GM12878 (cell line): ENCODE data around the gene RTN4. TPM values are rescaled to one million over a fixed set of nuclear protein-coding genes. Genes with fewer than 3 reads are reported as not detected.

Experiments used
- ATAC-seq: fragments of 200-7000 bp; cut with Tn5 transposase; 3 replicates; pipeline ENCODE4 v1.9.1; 2020; ENCODE audit warnings: mild to moderate bottlenecking, moderate library complexity
- BruUV-seq: library from RNA; stranded (reverse); fragments of 400-500 nt; replicated peaks from 2 replicates; lab custom pipeline; 2021; lab: Mats Ljungman, UMichigan
- CTCF ChIA-PET: fragments of 300-600 bp; sonication (Branson Sonifier 250); formaldehyde crosslinking; extraction: SDS; loops from one replicate; lab custom pipeline; 2021; ENCODE audit warnings: inconsistent platforms; lab: Yijun Ruan, JAX
- POLR2A ChIA-PET: fragments of 350-600 bp; formaldehyde crosslinking; extraction: SDS; loops from one replicate; lab custom pipeline; 2021; ENCODE audit warnings: inconsistent platforms; lab: Charles Lee
- RAD21 ChIA-PET: fragments of 300-600 bp; sonication (Branson Sonifier 250); formaldehyde crosslinking; loops from one replicate; lab custom pipeline; 2023; ENCODE audit warnings: antibody characterized with exemption; ENCODE audit not compliant: unreplicated experiment; lab: Charles Lee
- SMC1A ChIA-PET: fragments of 300-600 bp; sonication (Branson Sonifier 250); formaldehyde crosslinking; loops from one replicate; lab custom pipeline; 2023; ENCODE audit not compliant: unreplicated experiment, uncharacterized antibody; lab: Charles Lee
- DNase-seq: peaks from one replicate; pipeline ENCODE4 v3.0.0-alpha.2; 2011; ENCODE audit warnings: low read depth, low spot score
- FAIRE-seq: peaks from 3 replicates; lab custom pipeline; 2011; peaks lifted over from hg19 to GRCh38; lab: Jason Lieb, UNC
- H2AFZ ChIP-seq: 2 replicates; pipeline ENCODE4 v1.6.0; 2011; ENCODE audit warnings: low read depth, low read length, control low read depth; ENCODE audit not compliant: control insufficient read depth
- H3K27ac ChIP-seq: 2 replicates; pipeline ENCODE4 v1.5.1; 2011; ENCODE audit warnings: control low read depth; ENCODE audit not compliant: control insufficient read depth, insufficient read depth
- H3K27me3 ChIP-seq, 2 experiments: replicated peaks in 1 of 2; 2 replicates each; pipeline versions ENCODE4 v1.6.0 to v1.6.1; 2011; ENCODE audit warnings: low read length in 1 of 2; ENCODE audit not compliant: control insufficient read depth in 2 of 2, insufficient read depth in 2 of 2
- H3K36me3 ChIP-seq, 2 experiments: 2 replicates each; pipeline ENCODE4 v1.5.1; 2011; ENCODE audit warnings: low read length in 1 of 2; ENCODE audit not compliant: control insufficient read depth in 2 of 2, insufficient read depth in 2 of 2
- H3K4me1 ChIP-seq: 2 replicates; pipeline ENCODE4 v1.6.1; 2011; ENCODE audit warnings: mild to moderate bottlenecking, low read length, moderate library complexity, mixed read lengths; ENCODE audit not compliant: control insufficient read depth, insufficient read depth
- H3K4me2 ChIP-seq: 2 replicates; pipeline ENCODE4 v1.6.0; 2011; ENCODE audit warnings: control low read depth; ENCODE audit not compliant: control insufficient read depth, insufficient read depth
- H3K4me3 ChIP-seq: fragments of 200-600 bp; sonication (generic); 2 replicates; pipeline ENCODE4 v1.5.1; 2016
- H3K79me2 ChIP-seq: 2 replicates; pipeline ENCODE4 v1.6.0; 2011; ENCODE audit warnings: low read length; ENCODE audit not compliant: control insufficient read depth, insufficient read depth
- H3K9ac ChIP-seq: 2 replicates; pipeline ENCODE4 v1.8.0; 2011; ENCODE audit warnings: low read length, control low read depth, mixed read lengths; ENCODE audit not compliant: control insufficient read depth, insufficient read depth
- H3K9me3 ChIP-seq: replicated peaks from 3 replicates; pipeline ENCODE4 v1.5.1; 2011; ENCODE audit warnings: mild to moderate bottlenecking, low read length; ENCODE audit not compliant: control insufficient read depth, insufficient read depth
- H4K20me1 ChIP-seq: 2 replicates; pipeline ENCODE4 v1.6.0; 2011; ENCODE audit not compliant: control insufficient read depth, insufficient read depth
- HDAC2 ChIP-seq: fragments of 200-600 bp; sonication (generic); IDR thresholded peaks from 2 replicates; pipeline ENCODE4 v1.6.1; 2017
- TCF7 ChIP-seq: IDR thresholded peaks from 2 replicates; pipeline ENCODE4 v1.6.1; 2014; ENCODE audit warnings: antibody characterized with exemption, borderline replicate concordance
- WGBS: methylation state at CpG from one replicate; pipeline ENCODE4 v1.1.6; 2016; ENCODE audit warnings: low lambda C conversion rate; ENCODE audit not compliant: insufficient replicate concordance, insufficient coverage; ENCODE audit errors: missing lambda C conversion rate; 5-methylcytosine and 5-hydroxymethylcytosine counted together
- in situ Hi-C: fragments of 300-500 bp; cut with MboI; formaldehyde crosslinking; loops from 9 replicates; pipeline ENCODE4 v1.14.3; 2018; ENCODE audit warnings: mixed read lengths
- intact Hi-C: fragments of 100-400 bp; cut with micrococcal nuclease; formaldehyde crosslinking; loops from one replicate; pipeline ENCODE4 v1.14.2; 2022; ENCODE audit not compliant: unreplicated experiment
- polyA plus RNA-seq, 11 experiments: library from polyadenylated mRNA; depleted of rRNA in 4 of 11; unstranded in 6 of 11; stranded (reverse) in 5 of 11; fragments of >200 nt; fragmentation: Nextera tagmentation in 4 of 11; fragmentation: Illumina TruSeq in 1 of 11; extraction: Ambion mirVana in 4 of 11; extraction: Trizol in 1 of 11; gene quantifications; 1 replicate in 1 of 11; 2 replicates in 10 of 11; pipeline versions ENCODE4 v1.2.1 to v1.2.3, GENCODE V29; 2011 to 2016; ENCODE audit warnings: inconsistent platforms in 2 of 11, missing spikeins in 2 of 11, low read depth in 1 of 11
- total RNA-seq, 4 experiments: library from RNA; depleted of rRNA in 3 of 4; stranded (reverse); fragments of >200 nt in 3 of 4; fragmentation: Illumina TruSeq in 1 of 4; extraction: Trizol in 1 of 4; gene quantifications; 2 replicates each; pipeline versions ENCODE4 v1.2.1 to v1.2.3, GENCODE V29; 2013 to 2021
- TF ChIP-seq, protein P1 (sequence below): fragments of 450-650 bp; IDR thresholded peaks from 2 replicates; pipeline ENCODE4 v1.6.1; 2017; ENCODE audit warnings: mild to moderate bottlenecking, moderate library complexity
- TF ChIP-seq, protein P2 (sequence below): IDR thresholded peaks from 2 replicates; pipeline ENCODE4 v1.6.1; 2011; ENCODE audit warnings: low read depth, mild to moderate bottlenecking, low read length, moderate library complexity, borderline replicate concordance; ENCODE audit errors: extremely low read depth

RTN4 gene
- total and polyA plus RNA-seq, 10 of the 15 experiments (the other 5 are each of a cell fraction or from before 2014, with no cell fraction given): 56.0 to 133 (median 83.3) TPM

GRCh38 chr2:54967269-54967668 is 83.0 kb downstream of the RTN4 start (continued):
- TF ChIP-seq, protein P1, sequence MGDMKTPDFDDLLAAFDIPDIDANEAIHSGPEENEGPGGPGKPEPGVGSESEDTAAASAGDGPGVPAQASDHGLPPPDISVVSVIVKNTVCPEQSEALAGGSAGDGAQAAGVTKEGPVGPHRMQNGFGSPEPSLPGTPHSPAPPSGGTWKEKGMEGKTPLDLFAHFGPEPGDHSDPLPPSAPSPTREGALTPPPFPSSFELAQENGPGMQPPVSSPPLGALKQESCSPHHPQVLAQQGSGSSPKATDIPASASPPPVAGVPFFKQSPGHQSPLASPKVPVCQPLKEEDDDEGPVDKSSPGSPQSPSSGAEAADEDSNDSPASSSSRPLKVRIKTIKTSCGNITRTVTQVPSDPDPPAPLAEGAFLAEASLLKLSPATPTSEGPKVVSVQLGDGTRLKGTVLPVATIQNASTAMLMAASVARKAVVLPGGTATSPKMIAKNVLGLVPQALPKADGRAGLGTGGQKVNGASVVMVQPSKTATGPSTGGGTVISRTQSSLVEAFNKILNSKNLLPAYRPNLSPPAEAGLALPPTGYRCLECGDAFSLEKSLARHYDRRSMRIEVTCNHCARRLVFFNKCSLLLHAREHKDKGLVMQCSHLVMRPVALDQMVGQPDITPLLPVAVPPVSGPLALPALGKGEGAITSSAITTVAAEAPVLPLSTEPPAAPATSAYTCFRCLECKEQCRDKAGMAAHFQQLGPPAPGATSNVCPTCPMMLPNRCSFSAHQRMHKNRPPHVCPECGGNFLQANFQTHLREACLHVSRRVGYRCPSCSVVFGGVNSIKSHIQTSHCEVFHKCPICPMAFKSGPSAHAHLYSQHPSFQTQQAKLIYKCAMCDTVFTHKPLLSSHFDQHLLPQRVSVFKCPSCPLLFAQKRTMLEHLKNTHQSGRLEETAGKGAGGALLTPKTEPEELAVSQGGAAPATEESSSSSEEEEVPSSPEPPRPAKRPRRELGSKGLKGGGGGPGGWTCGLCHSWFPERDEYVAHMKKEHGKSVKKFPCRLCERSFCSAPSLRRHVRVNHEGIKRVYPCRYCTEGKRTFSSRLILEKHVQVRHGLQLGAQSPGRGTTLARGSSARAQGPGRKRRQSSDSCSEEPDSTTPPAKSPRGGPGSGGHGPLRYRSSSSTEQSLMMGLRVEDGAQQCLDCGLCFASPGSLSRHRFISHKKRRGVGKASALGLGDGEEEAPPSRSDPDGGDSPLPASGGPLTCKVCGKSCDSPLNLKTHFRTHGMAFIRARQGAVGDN: no peak
- TF ChIP-seq, protein P2, sequence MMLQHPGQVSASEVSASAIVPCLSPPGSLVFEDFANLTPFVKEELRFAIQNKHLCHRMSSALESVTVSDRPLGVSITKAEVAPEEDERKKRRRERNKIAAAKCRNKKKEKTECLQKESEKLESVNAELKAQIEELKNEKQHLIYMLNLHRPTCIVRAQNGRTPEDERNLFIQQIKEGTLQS: no peak

DNA sequence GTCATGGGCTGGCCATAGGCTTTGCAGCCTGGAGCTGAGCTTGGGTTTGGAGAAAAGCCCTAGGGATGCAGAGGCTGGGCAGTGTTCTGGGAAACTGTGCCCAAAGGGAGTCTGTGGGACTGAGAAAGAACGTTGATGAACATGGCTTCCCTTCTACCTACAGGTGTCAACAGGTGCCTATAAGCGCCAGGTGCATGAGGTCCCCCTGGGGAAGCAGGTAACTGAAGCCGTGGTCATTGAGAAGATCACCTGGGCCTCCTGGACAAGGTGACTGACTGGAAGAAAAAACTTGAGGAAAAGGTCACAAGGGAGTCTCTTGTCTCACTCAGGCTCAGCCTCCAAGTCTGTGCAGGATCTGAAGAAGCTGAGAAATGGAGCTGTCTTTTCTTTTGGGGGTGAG is 83.4 kb downstream of the RTN4 start:
- RAD21 ChIA-PET: interaction anchor here (0.5 kb wide), 1 partner anchor 28 kb away, joined by 3 read pairs; no protein-coding TSS in a partner anchor
- Histone ChIP-seq H3K4me3 (no peak overlapping the region), H3K36me3 (peaks cover 1 to 8% of the 10 kb centered on the region in 2 experiments; a peak in 3 of 4 replicates), H3K27ac (no peak overlapping the region), H3K9me3 (no peaks in the 10 kb centered on the region), H3K27me3 (no peaks in the 10 kb centered on the region), H3K79me2 (no peaks in the 10 kb centered on the region), H3K9ac (no peak overlapping the region), H3K4me2 (no peak overlapping the region), H3K4me1 (no peaks in the 10 kb centered on the region; the same call in 1 of the 2 replicates), H4K20me1 (no peaks in the 10 kb centered on the region), H2AFZ (no peak overlapping the region)
- intact Hi-C loops: no loop called here
- ATAC-seq (no peak), FAIRE-seq (no peak), DNase-seq (no peak)
- POLR2A ChIA-PET: no interaction called here
- CTCF ChIA-PET: interaction anchor here (1.0 kb wide), 1 partner anchor 9 kb away, joined by 3 read pairs; no protein-coding TSS in a partner anchor
- no TSS peak for BruUV-seq
- SMC1A ChIA-PET: no interaction called here
- TF ChIP-seq TCF7 (no peak), HDAC2 (no peak)
- WGBS: 48% methylated on average over 3 of the region's 3 CpGs
- in situ Hi-C loops: no loop called here
